Fibroblast of peridontal ligament (primary cell): Measurements from ENCODE around the gene MSX1.

Experiments used
- DNase-seq: peaks from one replicate; pipeline ENCODE4 v3.0.0-alpha.2; 2010; ENCODE audit errors: extremely low read depth

MSX1 gene

GRCh38 chr4:4841156-4841555 is 18.3 kb upstream of the MSX1 start:
- DNase-seq, result no peak

- no peak for DNase-seq
Observed at GRCh38 chr4:4842476-4843441, 16.7 kb upstream of the MSX1 start.

GRCh38 chr4:4843635-4844291 is 15.7 kb upstream of the MSX1 start:
- DNase-seq, result no peak

- DNase-seq, result no peak
Observed at GRCh38 chr4:4845027-4845426, 14.4 kb upstream of the MSX1 start.

GRCh38 chr4:4847011-4847410 is 12.5 kb upstream of the MSX1 start:
- DNase-seq, result no peak

- no peak for DNase-seq
Observed at GRCh38 chr4:4848540-4848939, 10.9 kb upstream of the MSX1 start.

DNA sequence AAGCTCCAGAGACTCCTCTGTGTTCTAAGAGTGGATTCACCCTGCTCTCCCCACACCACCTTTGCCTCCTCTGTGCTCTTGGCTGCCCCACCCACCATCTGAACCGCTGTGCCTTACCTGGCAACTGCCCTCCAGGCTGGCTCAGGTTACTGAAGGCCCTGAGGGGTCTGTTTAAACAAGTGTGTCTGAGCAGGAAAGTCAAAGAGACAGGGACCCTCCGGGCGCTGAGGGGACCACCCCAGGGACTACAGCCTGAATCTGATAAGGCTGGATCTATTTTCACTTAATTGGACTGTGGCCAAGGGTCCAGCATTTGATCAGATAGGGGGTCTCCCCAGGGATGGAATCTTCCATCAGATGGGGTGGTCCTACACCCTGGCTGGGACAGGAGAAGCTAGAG is 10.4 kb upstream of the MSX1 start:
- no peak for DNase-seq

DNA sequence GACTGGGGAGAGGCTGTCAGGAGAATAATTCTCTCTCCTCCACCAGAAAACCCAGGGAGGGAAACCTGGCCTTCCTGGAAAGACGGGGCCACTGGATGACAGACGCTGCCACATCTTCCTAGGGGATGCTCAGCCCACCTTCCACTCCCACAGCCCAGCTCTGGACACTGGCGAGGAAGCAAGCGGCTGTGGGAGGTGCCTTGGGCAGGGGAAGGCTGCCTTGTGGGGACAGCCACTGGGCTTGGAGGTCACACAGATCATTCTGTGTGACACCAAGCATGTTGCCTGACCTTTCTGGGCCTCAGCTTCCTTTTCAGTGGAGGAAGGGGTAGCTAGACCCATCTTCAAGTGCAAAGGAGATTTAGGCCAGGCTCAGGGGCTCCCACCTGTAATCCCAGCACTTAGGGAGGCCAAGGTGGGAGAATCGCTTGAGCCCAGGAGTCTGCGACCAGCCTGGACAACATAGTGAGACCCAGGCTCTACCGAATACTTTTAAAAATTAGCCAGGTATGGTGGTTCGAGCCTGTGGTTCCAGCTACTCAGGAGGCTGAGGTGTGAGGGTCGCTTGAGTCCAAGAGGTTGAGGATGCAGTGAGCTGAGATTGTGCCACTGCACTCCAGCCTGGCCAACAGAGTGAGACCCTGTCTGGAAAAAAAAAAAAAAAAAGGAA is 9.8 kb upstream of the MSX1 start:
- no peak for DNase-seq

- DNase-seq, result no peak
Observed at GRCh38 chr4:4851081-4851480, 8.4 kb upstream of the MSX1 start.

DNA sequence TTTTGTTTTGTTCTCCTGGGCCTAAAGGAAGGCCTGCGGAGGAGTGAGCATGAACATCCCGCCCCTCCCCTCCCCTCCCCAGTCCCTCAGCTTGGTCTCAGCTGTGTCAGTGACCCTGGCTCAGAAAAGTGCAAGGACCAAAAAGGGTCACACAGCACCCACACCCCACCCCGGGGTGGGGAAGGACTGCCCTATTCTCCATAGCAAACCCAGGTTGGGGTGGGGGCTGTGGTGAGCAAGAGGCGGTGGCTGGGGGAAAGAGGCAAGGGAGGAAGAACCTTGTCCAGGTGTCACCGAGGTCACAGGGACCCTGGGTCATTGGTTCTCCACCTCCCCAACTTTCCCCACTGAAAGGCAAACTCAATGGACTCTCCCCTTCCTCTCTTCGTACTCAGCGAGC is 7.6 kb upstream of the MSX1 start:
- DNase-seq, result no peak

DNA sequence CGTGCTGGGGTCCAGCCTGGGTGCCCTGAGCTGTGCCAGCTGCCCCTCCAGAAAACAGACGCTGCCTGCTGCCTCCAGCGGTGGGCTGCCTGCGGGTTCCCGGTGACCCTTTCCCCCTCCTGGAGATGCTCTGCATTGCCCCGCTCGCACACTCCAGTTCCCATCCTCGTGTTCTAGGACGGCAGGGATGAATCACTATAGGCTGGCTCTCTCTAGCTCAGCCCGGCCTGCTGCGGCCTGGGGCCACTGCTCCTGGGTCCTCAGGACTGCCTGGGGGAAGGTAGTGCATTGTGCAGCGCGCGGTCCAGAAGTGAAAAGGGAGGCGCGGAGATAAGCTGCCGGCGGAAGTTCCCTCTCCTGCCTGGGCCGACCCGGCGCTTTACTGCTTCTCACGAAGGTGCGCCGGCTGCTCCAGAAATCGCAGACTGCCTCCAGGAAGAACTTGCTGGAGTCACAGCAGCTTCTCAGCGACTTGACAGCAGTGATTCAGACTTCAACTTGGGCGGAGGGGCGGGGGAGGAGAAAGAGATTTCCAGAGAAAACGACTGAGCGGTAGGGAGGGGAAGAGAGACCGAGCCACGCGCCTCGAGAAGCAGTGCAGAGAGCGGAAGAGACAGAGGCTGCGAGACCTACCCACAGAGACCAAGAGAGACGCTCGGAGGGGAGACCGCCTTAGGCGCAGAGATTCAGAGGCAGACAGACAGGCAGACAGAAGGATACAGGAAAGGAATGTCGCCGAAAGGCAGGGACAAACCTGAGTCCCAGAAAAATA is 6.7 kb upstream of the MSX1 start:
- peak; percentile 63 for DNase-seq

GRCh38 chr4:4853371-4853823 is 6.1 kb upstream of the MSX1 start:
- DNase-seq, result peak; percentile 5

- DNase-seq, result peak; percentile 5
Observed at GRCh38 chr4:4853921-4854648, 5.4 kb upstream of the MSX1 start.

- peak; percentile 15 for DNase-seq
Observed at GRCh38 chr4:4854649-4855295, 4.7 kb upstream of the MSX1 start.

GRCh38 chr4:4855301-4856070 is 4.0 kb upstream of the MSX1 start:
- DNase-seq, result peak; percentile 56

GRCh38 chr4:4856071-4857000 is 3.1 kb upstream of the MSX1 start:
- DNase-seq, result peak; percentile 57

GRCh38 chr4:4857001-4857808 is 2.3 kb upstream of the MSX1 start:
- DNase-seq, result peak; percentile 43
